Measurements from ENCODE around the gene PXMP4.

PXMP4 gene

DNA sequence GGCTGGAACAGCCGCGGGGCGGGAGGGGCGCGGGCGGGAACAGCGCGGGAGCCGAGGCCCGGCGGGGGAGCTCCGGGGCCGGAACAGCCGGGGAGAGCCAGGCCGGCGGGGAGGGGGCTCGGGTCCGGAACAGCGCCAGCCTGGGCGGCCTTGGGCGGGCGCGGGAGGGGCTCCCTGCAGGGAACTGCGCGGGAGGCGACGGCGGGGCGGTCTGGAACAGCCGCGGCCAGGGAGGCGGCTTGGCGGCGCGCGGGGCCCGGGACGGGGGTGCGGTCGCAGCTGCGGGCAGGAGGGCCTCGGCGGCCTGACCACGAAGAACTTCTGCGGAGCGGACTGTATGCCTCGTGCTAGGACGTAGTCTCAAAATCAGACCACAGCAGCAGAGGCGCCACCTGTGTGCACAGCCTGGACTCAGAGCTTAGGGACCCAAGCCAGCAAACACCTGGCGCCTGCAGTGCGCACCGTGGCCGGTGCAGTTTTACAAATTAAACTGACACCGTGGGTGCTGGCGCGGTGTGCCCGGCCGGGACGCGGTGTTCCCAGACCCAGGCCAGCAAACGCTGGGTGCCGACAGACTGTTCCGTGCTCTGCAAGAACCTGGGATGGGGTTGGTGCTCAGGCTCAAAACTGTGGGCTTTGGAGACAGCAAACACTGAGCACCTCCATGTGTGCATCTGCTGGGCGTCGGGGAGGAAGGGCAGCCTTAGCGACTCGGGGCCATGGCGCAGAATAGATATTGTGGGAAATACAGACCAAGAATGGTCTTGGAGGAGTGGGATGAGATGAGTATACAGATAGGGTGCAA, 12.3 kb upstream of the PXMP4 start:
- DNase-seq (ENCODE audit: low read depth in 2 of 2) = peak; percentile 61 to 72

DNA sequence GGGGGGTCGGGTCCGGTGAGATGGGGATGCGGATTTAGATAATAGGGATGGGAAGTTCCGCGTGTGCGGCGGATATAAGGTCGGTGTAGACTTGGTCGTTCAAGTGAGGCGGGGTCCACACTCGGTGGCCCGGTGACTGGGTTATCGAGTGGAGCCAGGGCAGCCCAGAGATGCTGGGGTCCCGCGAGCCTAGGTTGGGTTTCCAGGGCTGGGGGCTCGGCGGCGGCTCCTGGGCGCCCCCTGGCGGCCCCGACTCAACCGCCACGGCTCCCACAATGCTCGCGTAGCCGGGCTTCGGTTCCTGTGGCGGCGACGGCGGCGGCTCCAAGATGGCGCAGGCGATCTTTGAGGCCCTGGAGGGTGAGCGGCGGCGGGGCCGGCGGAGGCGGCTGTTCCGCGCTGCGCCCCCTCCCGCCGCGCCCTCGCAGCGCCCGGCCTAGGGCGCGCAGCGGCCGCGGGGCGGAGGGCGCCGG, 11.6 kb upstream of the PXMP4 start, which contains the start of gene ZNF341:
ZNF341 (plus strand) TSS at position 304 of the 473 bp plus-strand sequence; CDS start at position 330, 26 bp downstream.
- peak; percentile 79 to 81 for DNase-seq (ENCODE audit: low read depth in 2 of 2)

DNA sequence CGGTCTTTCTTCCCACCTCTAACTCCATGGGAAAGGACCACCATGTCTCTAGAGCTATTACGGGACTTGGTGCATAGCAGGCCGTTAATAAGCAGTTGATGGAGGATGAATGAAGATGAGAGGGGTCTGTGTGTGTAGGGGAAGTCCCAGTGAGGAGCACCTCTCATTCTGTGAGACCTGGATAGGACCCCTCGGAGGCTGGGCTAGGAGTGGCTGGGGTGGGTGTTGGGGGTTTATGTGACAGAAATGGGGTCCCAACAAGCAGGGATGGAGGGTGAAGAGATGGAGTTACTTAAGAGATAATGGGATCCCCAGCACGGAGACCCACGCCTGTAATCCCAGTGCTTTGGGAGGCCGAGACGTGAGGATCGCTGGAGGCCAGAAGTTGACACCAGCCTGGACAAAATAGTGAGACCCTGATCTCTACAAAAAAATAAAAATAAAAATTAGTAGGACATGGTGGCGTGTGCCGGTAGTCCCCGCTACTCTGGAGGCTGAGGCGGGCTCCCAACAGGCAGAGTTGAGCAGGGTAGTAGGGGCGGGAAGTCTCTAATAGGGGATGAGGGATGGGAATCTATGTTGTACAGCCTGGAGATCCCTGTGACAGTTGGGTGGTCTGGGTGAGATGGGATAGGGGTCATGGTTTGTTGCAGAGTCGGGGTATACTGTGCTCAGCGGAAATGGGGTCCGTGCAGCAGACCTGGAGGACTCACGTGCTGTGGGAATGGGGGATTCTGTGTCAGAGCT, 11.0 kb upstream of the PXMP4 start:
- no peak for DNase-seq (ENCODE audit: low read depth in 2 of 2)

DNA sequence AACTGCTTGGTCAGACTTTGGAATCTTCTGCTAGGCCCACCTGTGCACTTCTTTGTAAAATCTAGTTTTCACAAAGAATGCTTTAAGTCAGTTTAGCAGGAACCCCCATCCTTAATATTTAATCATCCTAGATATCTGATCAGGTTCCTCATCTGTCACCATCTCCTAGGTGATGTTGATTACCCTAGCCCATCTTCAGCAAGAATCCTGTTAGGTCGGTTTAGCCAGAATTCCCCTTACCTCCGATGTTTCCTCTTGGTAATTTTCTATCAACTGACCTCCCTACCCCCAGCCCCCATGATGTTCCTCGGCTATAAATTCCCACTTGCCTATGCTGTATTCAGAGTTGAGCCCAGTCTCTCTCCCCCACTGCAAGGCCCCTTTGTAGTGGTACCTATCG, 9.0 kb upstream of the PXMP4 start:
- DNase-seq (ENCODE audit: low read depth in 2 of 2) = no peak

DNA sequence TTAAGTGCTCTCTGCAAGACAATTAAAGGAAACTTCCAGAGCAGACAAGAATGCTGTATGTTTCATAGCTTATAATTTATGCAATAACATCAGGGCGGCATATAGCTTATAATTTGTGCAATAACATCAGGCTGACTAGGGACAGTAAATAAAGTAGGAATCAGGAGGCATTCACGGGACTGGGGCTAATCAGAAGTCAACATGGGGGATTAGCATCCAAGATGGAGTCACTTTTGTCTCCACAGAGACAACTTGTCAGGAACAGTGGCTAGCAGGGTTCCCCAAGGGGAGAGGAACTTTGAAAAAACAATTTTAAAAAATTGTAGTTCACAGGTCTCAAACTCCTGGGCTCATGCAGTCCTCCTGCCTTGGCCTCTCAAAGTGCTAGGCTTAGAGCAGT, 8.4 kb upstream of the PXMP4 start:
- no peak for DNase-seq (ENCODE audit: low read depth in 2 of 2)

DNA sequence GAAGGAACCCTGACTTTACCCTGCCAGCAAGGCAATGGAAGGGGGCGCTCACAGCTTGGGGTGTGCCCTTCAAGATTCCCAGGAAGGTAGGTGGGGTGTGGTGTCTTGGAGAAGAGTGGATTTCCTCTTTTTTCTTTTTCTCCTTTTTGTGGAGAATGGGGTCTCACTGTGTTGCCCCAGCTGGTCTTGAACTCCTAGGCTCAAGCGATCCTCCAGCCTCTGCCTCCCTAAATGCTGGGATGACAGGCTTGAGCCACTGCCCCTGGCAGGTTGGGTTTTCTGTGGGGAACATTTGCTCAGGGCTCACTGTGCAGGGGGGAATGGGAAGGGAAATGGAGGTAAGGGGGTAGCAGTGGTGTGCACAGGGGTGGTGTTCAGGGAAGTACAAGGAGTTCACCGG, 7.7 kb upstream of the PXMP4 start:
- no peak for DNase-seq (ENCODE audit: low read depth in 2 of 2)

DNA sequence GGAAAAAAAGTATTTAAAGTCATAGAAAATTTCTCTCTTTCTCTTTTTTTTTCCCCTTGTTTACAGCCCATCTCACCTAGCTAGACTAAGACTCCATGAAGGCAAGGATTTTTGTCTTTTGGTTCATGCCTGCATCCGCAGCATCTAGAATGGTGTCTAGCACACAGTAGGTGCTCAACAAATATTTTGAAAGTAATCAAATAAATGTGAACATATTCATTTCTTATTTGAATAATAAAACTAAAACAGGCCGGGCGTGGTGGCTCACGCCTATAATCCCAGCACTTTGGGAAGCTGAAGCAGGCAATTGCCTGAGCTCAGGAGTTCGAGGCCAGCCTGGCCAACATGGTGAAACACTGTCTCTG, 7.0 kb upstream of the PXMP4 start:
- no peak for DNase-seq (ENCODE audit: low read depth in 2 of 2)

DNA sequence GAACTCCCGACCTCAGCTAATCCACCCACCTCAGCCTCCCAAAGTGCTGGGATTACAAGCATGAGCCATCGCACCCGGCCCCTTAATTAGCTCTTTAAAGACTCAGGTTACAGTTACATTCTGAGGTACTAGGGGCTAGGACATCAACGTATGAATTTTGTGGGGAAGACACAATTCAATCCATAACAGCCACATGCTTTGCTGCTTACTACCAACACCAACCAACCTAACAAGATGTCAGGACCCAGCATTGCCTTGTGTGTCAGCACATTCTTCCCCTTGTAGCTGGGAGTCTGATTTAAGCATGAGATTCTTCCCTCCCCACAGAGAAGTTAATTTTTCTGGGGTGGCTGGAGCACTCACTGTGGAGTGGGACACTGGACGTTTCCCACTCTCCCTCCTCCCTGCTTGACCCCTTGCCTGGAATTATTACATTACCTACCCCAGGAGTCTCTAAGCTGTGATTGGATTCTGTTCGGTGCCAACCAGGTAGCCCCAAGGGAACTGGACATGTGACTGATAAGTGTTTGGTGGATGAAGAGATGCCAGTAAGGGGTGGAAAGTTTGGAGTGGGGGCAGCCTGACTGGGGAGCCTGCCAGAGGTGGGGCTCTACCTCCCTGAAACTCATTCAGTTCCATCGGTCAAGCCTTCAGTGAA, 5.6 kb upstream of the PXMP4 start:
- DNase-seq (ENCODE audit: low read depth in 2 of 2) = no peak

DNA sequence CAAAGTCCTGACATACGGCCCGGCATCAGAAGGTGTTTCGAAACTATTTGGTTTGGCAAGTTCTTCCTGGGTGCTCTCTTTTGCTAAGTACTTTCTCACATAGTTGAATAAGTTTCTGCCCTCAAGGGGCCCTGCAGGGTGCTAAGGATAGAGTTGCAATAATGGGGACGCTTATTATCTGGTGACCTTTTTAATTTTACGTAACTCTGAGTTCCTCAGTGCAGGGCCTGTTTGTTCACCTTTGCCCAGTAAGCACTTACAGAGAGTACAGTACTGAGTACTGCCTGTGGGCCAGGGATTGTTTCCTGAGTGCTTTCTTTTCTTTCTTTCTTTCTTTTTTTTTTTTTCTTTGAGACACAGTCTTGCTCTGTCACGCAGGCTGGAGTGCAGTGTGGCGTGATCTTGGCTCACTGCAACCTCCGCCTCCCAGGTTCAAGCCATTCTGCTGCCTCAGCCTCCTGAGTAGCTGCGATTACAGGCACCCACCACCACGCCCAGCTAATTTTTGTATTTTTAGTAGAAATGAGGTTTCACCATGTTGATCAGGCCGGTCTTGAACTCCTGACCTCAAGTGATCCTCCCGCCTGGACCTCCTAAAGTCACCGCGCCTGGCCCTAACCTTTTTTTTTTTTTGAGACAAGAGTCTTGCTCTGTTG, 4.5 kb upstream of the PXMP4 start:
- no peak for DNase-seq (ENCODE audit: low read depth in 2 of 2)

DNA sequence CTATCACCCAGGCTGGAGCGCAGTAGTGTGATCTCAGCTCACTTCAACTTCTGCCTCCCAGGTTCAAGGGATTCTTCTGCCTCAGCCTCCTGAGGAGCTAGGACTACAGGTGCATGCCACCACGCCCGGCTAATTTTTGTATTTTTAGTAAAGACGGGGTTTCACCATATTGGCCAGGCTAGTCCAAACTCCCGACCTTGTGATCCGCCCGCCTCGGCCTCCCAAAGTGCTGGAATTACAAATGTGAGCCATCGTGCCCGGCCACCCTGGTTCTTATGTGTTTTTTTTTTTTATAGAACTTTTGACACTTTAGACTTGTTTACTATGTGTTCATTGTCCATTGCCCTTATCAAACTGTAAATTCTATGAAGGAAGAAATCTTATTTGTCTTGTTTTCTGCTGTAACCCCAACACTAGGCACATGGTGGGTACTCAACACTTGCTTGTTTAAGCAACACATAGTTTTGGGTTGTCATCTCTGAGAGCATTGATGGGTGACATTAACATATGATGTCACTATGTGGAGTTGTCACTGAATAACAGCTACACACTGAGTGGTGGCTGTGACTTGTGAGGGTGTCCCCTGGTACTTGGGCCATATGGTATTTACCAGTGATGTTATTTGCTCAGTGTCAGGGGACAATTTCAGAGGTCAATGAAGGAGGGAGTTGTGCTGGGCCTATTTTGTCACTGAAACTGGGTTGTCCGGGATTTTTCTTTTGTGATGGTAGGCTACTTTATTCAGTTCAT, 1.5 kb upstream of the PXMP4 start:
- DNase-seq (ENCODE audit: low read depth in 2 of 2) = no peak

DNA sequence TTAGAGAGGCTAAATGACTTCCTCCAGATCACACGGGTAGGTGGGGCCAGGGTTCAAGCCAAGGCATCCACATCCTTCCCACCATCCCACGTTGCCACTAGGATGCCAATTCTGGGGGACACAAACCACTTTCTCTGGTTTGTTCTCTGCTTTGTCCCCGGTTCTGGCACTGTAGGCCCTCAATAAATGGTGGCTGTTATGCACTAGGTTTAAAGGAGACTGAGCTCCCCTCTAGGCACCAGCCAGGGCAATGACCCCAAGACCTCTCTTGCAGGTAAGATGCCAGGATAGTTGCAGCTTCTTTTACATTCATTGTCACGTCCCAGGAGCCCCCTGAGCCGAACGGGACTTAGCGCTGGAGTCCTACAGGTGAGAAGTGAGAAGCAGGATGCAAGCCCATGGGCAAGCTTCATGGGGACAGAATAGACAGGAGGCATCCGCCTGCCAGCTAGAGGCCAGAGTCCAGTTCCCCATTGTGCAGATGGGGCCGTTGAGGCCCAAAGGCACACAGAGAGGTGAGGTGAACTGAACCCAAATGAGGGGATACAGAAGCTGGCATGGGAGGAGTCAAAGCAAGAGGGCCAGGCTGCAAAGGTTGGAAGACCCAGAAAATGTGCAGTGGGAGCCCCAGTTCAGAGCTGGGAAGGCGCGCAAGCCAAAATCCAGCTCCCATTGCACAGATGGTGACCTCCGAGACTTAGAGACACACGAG, 677 bp downstream of the PXMP4 start:
- DNase-seq (ENCODE audit: low read depth in 2 of 2) = no peak

DNA sequence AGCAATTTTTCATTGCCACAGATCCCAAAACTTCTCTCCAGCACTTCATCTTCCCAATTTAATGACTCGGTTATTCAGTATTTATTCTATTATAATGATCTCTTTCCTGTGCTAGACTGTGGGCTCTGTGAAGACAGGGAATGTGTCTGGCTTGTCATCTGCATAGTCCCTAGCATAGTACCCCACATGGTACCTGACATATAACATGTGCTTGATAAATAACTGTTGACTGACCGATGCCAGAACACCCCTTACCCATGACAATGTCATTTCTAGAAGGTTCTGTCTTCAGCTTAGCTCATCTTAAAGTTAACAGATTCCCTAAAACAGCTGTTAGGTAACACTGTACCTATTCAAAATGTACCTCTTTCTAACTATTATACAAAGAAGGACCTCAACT, 3.6 kb downstream of the PXMP4 start:
- DNase-seq (ENCODE audit: low read depth in 2 of 2) = no peak

DNA sequence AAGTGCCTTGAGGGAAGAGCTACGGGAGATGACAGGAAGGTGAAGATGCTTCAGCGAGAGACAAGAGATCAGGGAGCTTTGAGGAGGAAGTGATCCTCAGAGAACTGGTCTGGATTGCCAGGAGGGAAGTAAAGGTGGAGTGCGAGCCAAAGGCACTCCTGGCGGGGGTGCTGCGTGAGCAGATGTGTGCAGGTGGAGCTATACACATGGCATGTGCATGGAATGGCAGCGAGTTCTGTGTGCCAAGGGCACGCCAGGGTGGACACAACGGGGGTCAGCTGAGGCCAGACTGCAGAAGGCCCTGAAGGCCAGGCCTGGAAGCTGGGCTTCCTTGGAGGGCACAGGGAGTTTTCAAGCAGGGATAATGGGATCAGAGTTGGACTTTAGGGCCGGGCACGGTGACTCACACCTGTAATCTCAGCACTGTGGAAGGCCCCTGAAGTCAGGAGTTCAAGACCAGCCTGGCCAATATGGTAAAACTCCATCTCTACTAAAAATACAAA, 6.2 kb downstream of the PXMP4 start:
- no peak for DNase-seq (ENCODE audit: low read depth in 2 of 2)

DNA sequence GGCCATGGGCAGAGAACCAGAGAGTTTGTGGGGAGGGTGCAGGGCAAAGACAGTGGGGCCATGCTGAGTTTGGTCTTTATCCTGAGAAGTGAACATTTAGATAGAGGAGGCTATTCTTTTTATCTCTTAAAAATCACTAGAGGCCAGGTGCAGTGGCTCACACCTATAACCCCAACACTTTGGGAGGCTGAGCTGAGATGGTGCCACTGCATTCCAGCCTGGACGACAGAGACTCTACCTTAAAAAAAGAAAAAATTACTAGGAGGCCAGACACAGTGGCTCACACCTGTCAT, 8.7 kb downstream of the PXMP4 start:
- DNase-seq (ENCODE audit: low read depth in 2 of 2) = no peak

DNA sequence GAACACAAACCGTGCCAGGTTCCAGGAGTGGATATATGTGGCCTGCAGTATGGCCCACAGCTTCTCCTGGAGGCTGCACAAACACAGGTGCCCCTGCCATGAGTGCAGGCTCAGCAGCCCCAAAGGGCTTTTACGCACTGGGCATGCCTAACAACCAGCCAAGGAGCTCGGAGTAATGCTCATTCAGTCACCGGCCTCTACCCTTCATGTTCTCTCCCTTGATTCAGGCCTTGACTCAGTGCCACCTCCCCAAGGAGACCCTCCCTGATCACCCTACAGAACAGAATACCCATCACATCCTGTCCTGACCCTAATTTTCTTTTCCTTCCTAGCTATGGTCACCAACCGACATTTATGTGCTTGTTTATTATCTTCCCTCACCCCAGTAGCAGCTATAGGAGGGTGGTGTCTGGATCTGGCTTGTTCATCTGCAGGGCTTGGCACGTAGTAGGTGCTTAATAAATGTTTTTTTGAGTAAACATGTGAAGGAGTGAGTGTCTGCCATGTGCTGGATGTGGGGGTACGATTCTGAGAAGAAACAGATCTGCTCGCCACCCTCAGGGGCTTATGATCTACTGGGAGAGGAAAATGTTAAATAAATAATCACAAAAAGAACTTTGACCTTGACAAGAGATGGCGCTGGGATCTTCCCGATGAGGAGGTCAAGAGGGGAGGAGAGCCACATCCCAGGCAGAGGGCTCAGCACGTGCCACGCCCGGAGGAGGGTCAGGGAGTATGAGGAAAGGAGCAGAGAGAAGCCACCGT, 9.2 kb downstream of the PXMP4 start:
- no peak for DNase-seq (ENCODE audit: low read depth in 2 of 2)

DNA sequence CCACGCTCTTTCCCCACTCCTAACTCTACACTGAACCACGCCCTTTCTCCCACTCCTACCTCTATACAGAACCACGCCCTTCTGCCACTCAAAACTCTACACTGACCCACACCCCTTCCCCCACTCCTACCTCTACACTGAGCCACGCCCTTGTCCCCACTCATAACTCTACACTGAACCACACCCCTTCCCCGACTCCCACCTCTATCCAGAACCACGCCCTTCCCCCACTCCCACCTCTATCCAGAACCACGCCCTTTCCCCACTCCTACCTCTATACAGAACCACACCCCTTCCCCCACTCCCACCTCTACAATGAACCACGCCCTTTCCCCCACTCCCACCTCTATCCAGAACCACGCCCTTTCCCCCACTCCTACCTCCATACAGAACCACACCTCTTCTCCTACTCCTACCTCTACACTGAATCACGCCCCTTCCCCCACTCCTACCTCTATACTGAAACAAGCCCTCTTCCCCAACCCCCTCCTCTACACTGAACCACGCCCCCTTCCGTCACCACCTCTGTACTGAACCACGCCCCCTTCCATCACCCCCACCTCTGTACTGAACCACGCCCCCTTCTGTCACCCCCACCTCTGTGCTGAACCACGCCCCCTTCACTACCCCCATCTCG, 10.1 kb downstream of the PXMP4 start:
- no peak for DNase-seq (ENCODE audit: low read depth in 2 of 2)

DNA sequence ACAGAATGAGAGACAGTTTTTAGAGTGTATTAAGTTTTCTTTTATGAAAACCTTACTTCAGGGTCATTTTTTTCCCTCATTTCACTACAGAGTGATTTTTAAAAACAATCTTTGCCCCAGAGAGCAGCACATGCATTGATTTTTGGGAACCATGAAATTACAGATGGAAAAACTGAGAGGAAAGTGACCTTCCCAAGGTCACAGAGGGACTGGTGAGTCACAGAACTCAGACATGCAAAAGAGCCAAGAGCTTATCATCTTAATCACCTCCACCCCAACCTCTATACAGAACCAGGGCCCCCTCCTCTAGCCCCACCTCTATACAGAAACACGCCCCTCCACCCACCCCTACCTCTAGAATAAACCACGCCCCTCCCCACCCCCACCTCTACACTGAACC, 10.7 kb downstream of the PXMP4 start:
- DNase-seq (ENCODE audit: low read depth in 2 of 2) = no peak

DNA sequence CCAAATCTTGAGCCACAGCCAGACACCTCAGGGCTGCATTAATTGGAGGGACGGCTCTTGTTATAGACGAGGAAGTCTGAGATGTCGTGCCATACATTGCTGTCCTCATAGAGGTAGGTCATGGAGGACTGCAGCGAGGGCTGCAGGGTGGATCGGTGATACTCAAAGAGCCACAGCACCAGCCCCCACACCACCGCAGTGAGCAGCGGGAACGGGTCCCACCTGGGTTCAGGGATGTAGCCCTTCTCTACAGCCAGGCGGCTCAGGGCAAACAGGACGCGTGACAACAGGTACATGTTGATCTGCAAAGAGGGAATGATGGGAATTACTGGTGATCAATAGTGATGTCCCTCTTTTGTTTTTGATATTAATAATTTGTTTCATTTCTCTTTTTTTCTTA, 12.4 kb downstream of the PXMP4 start:
- no peak for DNase-seq (ENCODE audit: low read depth in 2 of 2)

DNA sequence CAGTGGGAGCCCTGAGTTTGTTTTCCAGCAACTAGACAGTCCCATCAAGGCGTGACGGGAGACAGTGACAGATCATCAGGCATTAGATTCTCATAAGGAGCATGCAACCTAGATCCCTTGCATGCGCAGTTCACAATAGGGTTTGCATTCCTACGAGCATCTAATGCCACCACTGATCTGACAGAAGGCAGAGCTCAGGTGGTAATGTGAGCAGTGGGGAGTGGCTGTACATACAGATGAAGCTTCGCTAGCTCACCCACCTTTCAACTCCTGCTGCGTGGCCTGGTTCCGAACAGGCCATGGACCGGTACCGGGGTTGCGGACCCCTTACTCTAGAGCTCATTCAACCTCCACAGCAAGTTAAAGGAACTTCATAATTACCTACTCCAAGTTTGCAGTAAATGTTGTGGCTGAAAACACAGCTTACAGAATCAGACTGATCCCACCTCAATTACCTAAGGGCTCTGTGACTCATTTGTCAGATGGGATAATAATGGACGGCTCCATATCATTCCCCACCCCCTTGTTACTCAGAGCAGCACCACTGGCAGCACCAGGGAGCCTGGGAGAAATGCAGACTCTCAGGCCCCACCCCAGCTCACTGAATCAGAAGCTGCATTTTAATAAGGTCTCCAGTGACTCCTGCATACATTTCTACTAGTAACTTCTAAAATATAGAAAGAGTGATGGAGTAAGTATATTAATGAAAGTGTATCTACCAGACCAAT, 15.7 kb downstream of the PXMP4 start:
- no peak for DNase-seq (ENCODE audit: low read depth in 2 of 2)

All from stimulated activated CD8-positive, alpha-beta memory T cell treated with anti-CD3 and anti-CD28 coated beads, Interleukin-2, amount 100 ng/mL, for 48 hours (primary cell).